ENCODE results near the gene CDC37. TPM values are rescaled to one million over a fixed set of nuclear protein-coding genes. Genes with fewer than 3 reads are reported as not detected.

CDC37 gene
- total and polyA plus RNA-seq, 2 experiments from 2014 or later = 183 to 280 TPM

- no peaks in the 10 kb centered on the region for H3K9me2 ChIP-seq (ENCODE audit: insufficient read depth)
- H3K9me3 Mint-ChIP-seq = no peaks in the 10 kb centered on the region
- H3K4me1 ChIP-seq (ENCODE audit: insufficient read depth) = peaks cover 4% of the 10 kb centered on the region; the same call in 1 of the 2 replicates
- H3K4me1 Mint-ChIP-seq = no peaks in the 10 kb centered on the region; the same call in 2 of the 3 replicates
- DNase-seq (ENCODE audit: low spot score) = no peak
- no peak for ATAC-seq
- no peak overlapping the region for H3K4me2 ChIP-seq
- peaks cover 4% of the 10 kb centered on the region for H3K27me3 Mint-ChIP-seq (ENCODE audit: insufficient read depth, low read depth, poor library complexity)
- no peak overlapping the region for H3K27ac Mint-ChIP-seq
- H3K4me3 ChIP-seq = no peak overlapping the region
- H3K4me3 Mint-ChIP-seq = no peak overlapping the region
- H3K36me3 Mint-ChIP-seq (ENCODE audit: low read depth) = peaks cover 18% of the 10 kb centered on the region
- no peaks in the 10 kb centered on the region for H3K36me3 ChIP-seq (ENCODE audit: insufficient read depth)
- 0 out of 2 replicates have a peak, but pooled peaks cover 3% of the 10 kb centered on the region for H3K79me2 ChIP-seq (replicated peaks; ENCODE audit: insufficient read depth)
- no peaks in the 10 kb centered on the region; the same call in 1 of the 2 replicates for H4K20me1 ChIP-seq (replicated peaks; ENCODE audit: insufficient read depth)
- no peak overlapping the region for H3K27ac ChIP-seq (ENCODE audit: low read depth)
- H3K27me3 ChIP-seq (ENCODE audit: insufficient read depth) = no peaks in the 10 kb centered on the region
- 0 out of 2 replicates have a peak, but pooled peaks cover 2% of the 10 kb centered on the region for H3F3A ChIP-seq (replicated peaks; ENCODE audit: low read depth)
- H2AFZ ChIP-seq = no peak overlapping the region
- TF ChIP-seq POLR2AphosphoS5 (IDR thresholded peaks at IDR 0.05; ENCODE audit: low read depth) (no peak), STAT1 (IDR thresholded peaks at IDR 0.05; ENCODE audit: unreplicated experiment) (no peak), ETS1 (IDR thresholded peaks at IDR 0.05) (no peak), ZNF462 (CRISPR knock-in tag; IDR thresholded peaks at IDR 0.05) (no peak), REST (IDR thresholded peaks at IDR 0.05; ENCODE audit: unreplicated experiment) (no peak)
Measured at GRCh38 chr19:10374931-10375330, 28.4 kb downstream of the CDC37 start.
